Measurements from ENCODE around the gene SPANXA1. TPM values are rescaled to one million over a fixed set of nuclear protein-coding genes. Genes with fewer than 3 reads are reported as not detected.
"Not testable (repeated sequence)": the region's sequence is repeated elsewhere in the genome, so short reads cannot be mapped to it uniquely, and the experiment has no call there.

Gene SPANXA1
- total RNA-seq, result not detected

GRCh38 chrX:141584638-141585037 is at the start of gene SPANXA1:
Gene SPANXA1, minus strand, starts transcription at chrX:141584738. Its CDS starts 60 bp downstream, at chrX:141584678.
- DNase-seq (ENCODE audit: low spot score); ATAC-seq: not testable (repeated sequence)

GRCh38 chrX:141632124-141632523 is 47.6 kb upstream of the SPANXA1 start:
- ATAC-seq (no peak), DNase-seq (ENCODE audit: low spot score) (no peak)

GRCh38 chrX:141619336-141619735 is 34.8 kb upstream of the SPANXA1 start:
- DNase-seq (ENCODE audit: low spot score), result no peak
- ATAC-seq, result no peak

GRCh38 chrX:141609111-141609510 is 24.6 kb upstream of the SPANXA1 start:
- no peak for DNase-seq (ENCODE audit: low spot score)
- no peak for ATAC-seq

GRCh38 chrX:141589408-141589807 is 4.9 kb upstream of the SPANXA1 start, which contains the start of gene SPANXA2:
Gene SPANXA2, plus strand, starts transcription at chrX:141589708. Its CDS starts 60 bp downstream, at chrX:141589768.
- DNase-seq (ENCODE audit: low spot score), result not testable (repeated sequence)

GRCh38 chrX:141542551-141542950 is 42.0 kb downstream of the SPANXA1 start:
- DNase-seq (ENCODE audit: low spot score); ATAC-seq: not testable (repeated sequence)

More at GRCh38 chrX:141589408-141589807, 4.9 kb upstream of the SPANXA1 start, which contains the start of gene SPANXA2:
- ATAC-seq, result not testable (repeated sequence)

Other genes starting within 250 kb of the SPANXA1 start
- gene SPANXA2, start 5.0 kb upstream of the SPANXA1 start, total RNA-seq, result not detected
- not detected for gene SPANXD, start 114.0 kb upstream of the SPANXA1 start, total RNA-seq

All from left lobe of liver (tissue), 2 donors.